Muscle of leg (tissue), 16 donors: Measurements from ENCODE around the gene SELENOM. TPM values are rescaled to one million over a fixed set of nuclear protein-coding genes. Genes with fewer than 3 reads are reported as not detected.

Source experiments
- DNase-seq: peaks from one replicate; pipeline ENCODE4 v3.0.0; 2013
- H3K27ac ChIP-seq: one replicate; pipeline ENCODE4 v1.5.1; 2013; ENCODE audit warnings: mild to moderate bottlenecking, low read length, control low read depth
- H3K27me3 ChIP-seq: one replicate; pipeline ENCODE4 v1.6.1; 2013; ENCODE audit warnings: low read length; ENCODE audit not compliant: control insufficient read depth, insufficient read depth
- H3K36me3 ChIP-seq: one replicate; pipeline ENCODE4 v1.6.1; 2013; ENCODE audit warnings: low read length; ENCODE audit not compliant: control insufficient read depth, insufficient read depth
- H3K4me1 ChIP-seq: one replicate; pipeline ENCODE4 v1.6.1; 2013; ENCODE audit warnings: low read length; ENCODE audit not compliant: control insufficient read depth, insufficient read depth
- H3K4me3 ChIP-seq: one replicate; pipeline ENCODE4 v1.5.1; 2013; ENCODE audit warnings: low read length, control low read depth
- H3K9me3 ChIP-seq: replicated peaks from 2 replicates; pipeline ENCODE4 v1.6.1; 2013; ENCODE audit warnings: low read depth, low read length; ENCODE audit not compliant: control insufficient read depth
- WGBS: methylation state at CpG from one replicate; pipeline ENCODE4 v1.1.5; 2013; ENCODE audit warnings: missing lambda C conversion rate; ENCODE audit not compliant: insufficient coverage; 5-methylcytosine and 5-hydroxymethylcytosine counted together
- long read RNA-seq, 11 donors: transcript quantifications; one replicate each; lab custom pipeline, GENCODE V29; 2026
- polyA plus RNA-seq, 8 donors: library from polyadenylated mRNA; unstranded; fragments of 120-200 nt; gene quantifications; one replicate each; pipeline versions ENCODE4 v1.2.1 to v1.2.3, GENCODE V29; 2013; ENCODE audit warnings: inconsistent platforms in 1 of 8, low replicate concordance in 1 of 8; ENCODE audit not compliant: insufficient read length in 8 of 8, insufficient read depth in 1 of 8
- total RNA-seq: library from RNA; stranded (reverse); fragments of 120-200 nt; gene quantifications from one replicate; pipeline ENCODE4 v1.2.4, GENCODE V29; 2013

The SELENOM gene
- total RNA-seq (35.1 TPM), polyA plus RNA-seq (10 to 100 TPM; 12.1 to 29.0 (median 23.4) TPM)
- long read RNA-seq, donor 1, transcript SELENOM-201 (5 exons, 694 nt): major isoform, 8 of 8 reads
- long read RNA-seq, donor 1, partial matches to known transcripts: 0 of 8 reads
- long read RNA-seq, donor 1, other reads (novel, unspliced or antisense): 0 of 8 reads
- long read RNA-seq, donor 2, partial matches to known transcripts: 0 of 5 reads
- long read RNA-seq, donor 2, other reads (novel, unspliced or antisense): 0 of 5 reads
- long read RNA-seq, donor 3, transcript SELENOM-201 (5 exons, 694 nt): major isoform, 19 of 19 reads
- long read RNA-seq, donor 3, partial matches to known transcripts: 0 of 19 reads
- long read RNA-seq, donor 3, other reads (novel, unspliced or antisense): 0 of 19 reads
- long read RNA-seq, donor 4, transcript SELENOM-201 (5 exons, 694 nt): major isoform, 20 of 20 reads
- long read RNA-seq, donor 4, partial matches to known transcripts: 0 of 20 reads
- long read RNA-seq, donor 4, other reads (novel, unspliced or antisense): 0 of 20 reads
- long read RNA-seq, donor 5, transcript SELENOM-201 (5 exons, 694 nt): major isoform, 73 of 76 reads
- long read RNA-seq, donor 5, partial matches to known transcripts: 0 of 76 reads
- long read RNA-seq, donor 5, other reads (novel, unspliced or antisense): 0 of 76 reads
- long read RNA-seq, donor 6, transcript SELENOM-201 (5 exons, 694 nt): major isoform, 14 of 26 reads
- long read RNA-seq, donor 6, partial matches to known transcripts: 0 of 26 reads
- long read RNA-seq, donor 6, other reads (novel, unspliced or antisense): 11 of 26 reads
- long read RNA-seq, donor 7, transcript SELENOM-201 (5 exons, 694 nt): major isoform, 41 of 45 reads
- long read RNA-seq, donor 7, partial matches to known transcripts: 0 of 45 reads
- long read RNA-seq, donor 7, other reads (novel, unspliced or antisense): 0 of 45 reads
- long read RNA-seq, donor 8, transcript SELENOM-201 (5 exons, 694 nt): major isoform, 50 of 56 reads
- long read RNA-seq, donor 8, partial matches to known transcripts: 0 of 56 reads
- long read RNA-seq, donor 8, other reads (novel, unspliced or antisense): 0 of 56 reads
- long read RNA-seq, donor 9, transcript SELENOM-201 (5 exons, 694 nt): major isoform, 16 of 18 reads
- long read RNA-seq, donor 9, partial matches to known transcripts: 0 of 18 reads
- long read RNA-seq, donor 9, other reads (novel, unspliced or antisense): 0 of 18 reads
- long read RNA-seq, donor 10, transcript SELENOM-201 (5 exons, 694 nt): major isoform, 28 of 32 reads
- long read RNA-seq, donor 10, partial matches to known transcripts: 0 of 32 reads
- long read RNA-seq, donor 10, other reads (novel, unspliced or antisense): 0 of 32 reads
- long read RNA-seq, donor 11, transcript SELENOM-201 (5 exons, 694 nt): major isoform, 34 of 38 reads
- long read RNA-seq, donor 11, partial matches to known transcripts: 0 of 38 reads
- long read RNA-seq, donor 11, other reads (novel, unspliced or antisense): 0 of 38 reads

- Histone ChIP-seq H3K4me3 (peak within 1 kb of the TSS; percentile 69), H3K9me3 (no peaks in the 10 kb centered on the region), H3K27me3 (peaks cover 2% of the 10 kb centered on the region), H3K4me1 (peaks cover 36% of the 10 kb centered on the region), H3K36me3 (peaks cover 24% of the 10 kb centered on the region), H3K27ac (peak within 1 kb of the TSS; percentile 93)
- 1% methylated on average over 64 of the region's 67 CpGs for WGBS
- peak; percentile 99 for DNase-seq
Observed at GRCh38 chr22:31107178-31107893, at the start of gene SELENOM. Gene SELENOM, minus strand, starts transcription at chr22:31107568. Its CDS starts 63 bp downstream, at chr22:31107505.

GRCh38 chr22:31155422-31155821 is 48.1 kb upstream of the SELENOM start:
- Histone ChIP-seq H3K9me3 (no peaks in the 10 kb centered on the region), H3K36me3 (no peaks in the 10 kb centered on the region), H3K4me1 (peaks cover 2% of the 10 kb centered on the region), H3K4me3 (no peak overlapping the region), H3K27me3 (no peaks in the 10 kb centered on the region), H3K27ac (peak overlapping the region; percentile 6)
- DNase-seq: peak; percentile 65
- WGBS: no CpG with 5 or more reads among the region's 3 CpGs

GRCh38 chr22:31154975-31155374 is 47.6 kb upstream of the SELENOM start:
- DNase-seq: no peak
- Histone ChIP-seq H3K4me3 (no peak overlapping the region), H3K9me3 (no peaks in the 10 kb centered on the region), H3K36me3 (no peaks in the 10 kb centered on the region), H3K27ac (peak overlapping the region; percentile 6), H3K27me3 (no peaks in the 10 kb centered on the region), H3K4me1 (peaks cover 2% of the 10 kb centered on the region)
- no CpG with 5 or more reads among the region's 1 CpG for WGBS

- H3K4me3 ChIP-seq: no peak overlapping the region
- no peaks in the 10 kb centered on the region for H3K9me3 ChIP-seq
- H3K27me3 ChIP-seq: no peaks in the 10 kb centered on the region
- no peak for DNase-seq
- H3K4me1 ChIP-seq: peaks cover 8% of the 10 kb centered on the region
- H3K36me3 ChIP-seq: no peaks in the 10 kb centered on the region
- H3K27ac ChIP-seq: no peak overlapping the region
- WGBS: 50% methylated on average over 1 of the region's 3 CpGs
Observed at GRCh38 chr22:31153357-31153756, 46.0 kb upstream of the SELENOM start.

GRCh38 chr22:31151872-31152271 is 44.5 kb upstream of the SELENOM start:
- Histone ChIP-seq H3K27me3 (peaks cover 2% of the 10 kb centered on the region), H3K4me3 (no peak overlapping the region), H3K9me3 (peaks cover 7% of the 10 kb centered on the region), H3K27ac (no peak overlapping the region), H3K36me3 (no peaks in the 10 kb centered on the region), H3K4me1 (peaks cover 8% of the 10 kb centered on the region)
- WGBS: no CpG with 5 or more reads among the region's 2 CpGs
- DNase-seq: no peak

GRCh38 chr22:31150615-31151014 is 43.2 kb upstream of the SELENOM start:
- peaks cover 5% of the 10 kb centered on the region for H3K4me1 ChIP-seq
- H3K4me3 ChIP-seq: no peak overlapping the region
- H3K9me3 ChIP-seq: peaks cover 7% of the 10 kb centered on the region
- H3K27me3 ChIP-seq: peaks cover 2% of the 10 kb centered on the region
- no peak for DNase-seq
- no CpG with 5 or more reads among the region's 3 CpGs for WGBS
- H3K36me3 ChIP-seq: no peaks in the 10 kb centered on the region
- no peak overlapping the region for H3K27ac ChIP-seq

- H3K4me3 ChIP-seq: no peak overlapping the region
- H3K4me1 ChIP-seq: peaks cover 5% of the 10 kb centered on the region
- peak; percentile 70 for DNase-seq
- H3K27me3 ChIP-seq: peaks cover 2% of the 10 kb centered on the region
- peak overlapping the region; percentile 7 for H3K27ac ChIP-seq
- H3K9me3 ChIP-seq: peaks cover 7% of the 10 kb centered on the region
- WGBS: 16% methylated on average over 5 of the region's 5 CpGs
- no peaks in the 10 kb centered on the region for H3K36me3 ChIP-seq
Observed at GRCh38 chr22:31148953-31149627, 41.7 kb upstream of the SELENOM start.

- H3K4me1 ChIP-seq: peaks cover 5% of the 10 kb centered on the region
- peaks cover 7% of the 10 kb centered on the region for H3K9me3 ChIP-seq
- peak overlapping the region; percentile 7 for H3K27ac ChIP-seq
- H3K36me3 ChIP-seq: no peaks in the 10 kb centered on the region
- H3K27me3 ChIP-seq: peaks cover 2% of the 10 kb centered on the region
- no peak overlapping the region for H3K4me3 ChIP-seq
- WGBS: no CpG with 5 or more reads among the region's 1 CpG
- DNase-seq: no peak
Observed at GRCh38 chr22:31148488-31148887, 41.1 kb upstream of the SELENOM start.
